22Rv1 (cell line): ENCODE measurements around the gene MRAS.

ENCODE experiments used
- H3K27ac ChIP-seq: fragments of 450-650 bp; 2 replicates; pipeline ENCODE4 v1.5.1; 2017
- CTCF ChIP-seq: fragments of 450-650 bp; IDR thresholded peaks from 2 replicates; pipeline ENCODE4 v1.5.1; 2017; ENCODE audit warnings: mild to moderate bottlenecking
- ZFX ChIP-seq: fragments of 450-650 bp; IDR thresholded peaks from 2 replicates; pipeline ENCODE4 v1.6.1; 2017; ENCODE audit warnings: antibody characterized with exemption, borderline replicate concordance

The MRAS gene

GRCh38 chr3:138317687-138318086 is 30.7 kb upstream of the MRAS start:
- TF ChIP-seq CTCF (no peak), ZFX (no peak)
- no peak overlapping the region for H3K27ac ChIP-seq

- H3K27ac ChIP-seq, result no peak overlapping the region
- no peak for TF ChIP-seq ZFX
- no peak for TF ChIP-seq CTCF
Observed at GRCh38 chr3:138323971-138324370, 24.4 kb upstream of the MRAS start.

GRCh38 chr3:138325990-138326389 is 22.4 kb upstream of the MRAS start:
- TF ChIP-seq CTCF, result no peak
- TF ChIP-seq ZFX, result no peak
- H3K27ac ChIP-seq, result no peak overlapping the region

- no peak for TF ChIP-seq CTCF
- TF ChIP-seq ZFX, result no peak
- H3K27ac ChIP-seq, result no peak overlapping the region
Observed at GRCh38 chr3:138326866-138327595, 21.3 kb upstream of the MRAS start.

GRCh38 chr3:138327831-138328230 is 20.5 kb upstream of the MRAS start:
- TF ChIP-seq CTCF (no peak), ZFX (no peak)
- no peak overlapping the region for H3K27ac ChIP-seq

- TF ChIP-seq CTCF (no peak), ZFX (no peak)
Observed at GRCh38 chr3:138328341-138328740, 20.0 kb upstream of the MRAS start.

GRCh38 chr3:138329127-138329983 is 19.0 kb upstream of the MRAS start, which contains the start of gene NME9:
Gene NME9, minus strand, starts transcription at chr3:138329851. Its CDS starts 516 bp downstream, at chr3:138329335.
- H3K27ac ChIP-seq, result no peak within 1 kb of the TSS
- TF ChIP-seq ZFX (no peak), CTCF (peak; percentile 80)

More at GRCh38 chr3:138328341-138328740, 20.0 kb upstream of the MRAS start:
- no peak overlapping the region for H3K27ac ChIP-seq
